ENCODE data around the gene CBX5. TPM values are rescaled to one million over a fixed set of nuclear protein-coding genes. Genes with fewer than 3 reads are reported as not detected.
"Not testable (repeated sequence)": the region's sequence is repeated elsewhere in the genome, so short reads cannot be mapped to it uniquely, and the experiment has no call there.

The CBX5 gene
- total RNA-seq, 2 donors from 2014 or later: 65.6 to 73.6 TPM

- Mint-ChIP-seq H3K36me3 (no peaks in the 10 kb centered on the region), H3K4me3 (no peak overlapping the region), H3K27ac (no peak overlapping the region), H3K27me3 (peaks cover 41 to 42% of the 10 kb centered on the region in 2 donors), H3K4me1 (ENCODE audit: low read depth in 2 of 2) (peaks cover 0 to 6% of the 10 kb centered on the region in 2 donors), H3K9me3 (no peaks in the 10 kb centered on the region)
- peak; percentile 64 for DNase-seq (ENCODE audit: low spot score)
- ATAC-seq: peak; percentile 80 to 84
Observed at GRCh38 chr12:54201001-54201794, 78.7 kb downstream of the CBX5 start.

GRCh38 chr12:54200412-54200811 lies 79.5 kb downstream of the CBX5 start:
- H3K9me3 Mint-ChIP-seq: no peaks in the 10 kb centered on the region
- DNase-seq (ENCODE audit: low spot score): no peak
- no peaks in the 10 kb centered on the region for H3K36me3 Mint-ChIP-seq
- H3K27me3 Mint-ChIP-seq: peaks cover 44 to 46% of the 10 kb centered on the region in 2 donors
- no peak overlapping the region for H3K4me3 Mint-ChIP-seq
- no peak overlapping the region for H3K27ac Mint-ChIP-seq
- H3K4me1 Mint-ChIP-seq (ENCODE audit: low read depth in 2 of 2): peaks cover 0 to 8% of the 10 kb centered on the region in 2 donors
- ATAC-seq: no peak

- H3K27me3 Mint-ChIP-seq: peaks cover 49 to 51% of the 10 kb centered on the region in 2 donors
Observed at GRCh38 chr12:54199917-54200316, 80.0 kb downstream of the CBX5 start.

GRCh38 chr12:54199034-54199433 lies 80.9 kb downstream of the CBX5 start:
- DNase-seq (ENCODE audit: low spot score): no peak
- Mint-ChIP-seq H3K4me1 (ENCODE audit: low read depth in 2 of 2) (peaks cover 0 to 10% of the 10 kb centered on the region in 2 donors), H3K4me3 (no peak overlapping the region), H3K27me3 (peaks cover 47 to 49% of the 10 kb centered on the region in 2 donors), H3K36me3 (no peaks in the 10 kb centered on the region), H3K27ac (no peak overlapping the region), H3K9me3 (no peaks in the 10 kb centered on the region)
- ATAC-seq: no peak

More at GRCh38 chr12:54199917-54200316, 80.0 kb downstream of the CBX5 start:
- Mint-ChIP-seq H3K9me3 (no peaks in the 10 kb centered on the region), H3K4me1 (ENCODE audit: low read depth in 2 of 2) (peaks cover 0 to 10% of the 10 kb centered on the region in 2 donors), H3K27ac (no peak overlapping the region), H3K36me3 (no peaks in the 10 kb centered on the region), H3K4me3 (no peak overlapping the region)
- ATAC-seq (no peak), DNase-seq (ENCODE audit: low spot score) (no peak)

GRCh38 chr12:54197431-54197909 lies 82.5 kb downstream of the CBX5 start:
- Mint-ChIP-seq H3K27me3 (peaks cover 53 to 55% of the 10 kb centered on the region in 2 donors), H3K27ac (no peak overlapping the region), H3K4me1 (ENCODE audit: low read depth in 2 of 2) (peaks cover 0 to 10% of the 10 kb centered on the region in 2 donors), H3K36me3 (no peaks in the 10 kb centered on the region), H3K9me3 (no peaks in the 10 kb centered on the region), H3K4me3 (no peak overlapping the region)
- ATAC-seq: no peak
- DNase-seq (ENCODE audit: low spot score): no peak

GRCh38 chr12:54197010-54197409 lies 82.9 kb downstream of the CBX5 start:
- DNase-seq (ENCODE audit: low spot score) (no peak), ATAC-seq (no peak)
- Mint-ChIP-seq H3K4me1 (ENCODE audit: low read depth in 2 of 2) (peaks cover 0 to 10% of the 10 kb centered on the region in 2 donors), H3K9me3 (no peaks in the 10 kb centered on the region), H3K4me3 (no peak overlapping the region), H3K36me3 (no peaks in the 10 kb centered on the region), H3K27me3 (peaks cover 57 to 58% of the 10 kb centered on the region in 2 donors), H3K27ac (no peak overlapping the region)

GRCh38 chr12:54196396-54196795 lies 83.5 kb downstream of the CBX5 start:
- H3K4me3 Mint-ChIP-seq: no peak overlapping the region
- ATAC-seq (no peak), DNase-seq (ENCODE audit: low spot score) (no peak)
- no peaks in the 10 kb centered on the region for H3K36me3 Mint-ChIP-seq
- peaks cover 0 to 10% of the 10 kb centered on the region in 2 donors for H3K4me1 Mint-ChIP-seq (ENCODE audit: low read depth in 2 of 2)
- peaks cover 57 to 59% of the 10 kb centered on the region in 2 donors for H3K27me3 Mint-ChIP-seq
- H3K9me3 Mint-ChIP-seq: no peaks in the 10 kb centered on the region
- no peak overlapping the region for H3K27ac Mint-ChIP-seq

GRCh38 chr12:54195737-54196347 lies 84.1 kb downstream of the CBX5 start:
- ATAC-seq: peak in 1 of 2 donors; percentile 28
- no peaks in the 10 kb centered on the region for H3K36me3 Mint-ChIP-seq
- H3K27ac Mint-ChIP-seq: no peak overlapping the region
- DNase-seq (ENCODE audit: low spot score): no peak
- peak overlapping the region; percentile 33 for H3K4me3 Mint-ChIP-seq
- no peaks in the 10 kb centered on the region for H3K9me3 Mint-ChIP-seq
- peaks cover 0 to 10% of the 10 kb centered on the region in 2 donors for H3K4me1 Mint-ChIP-seq (ENCODE audit: low read depth in 2 of 2)
- H3K27me3 Mint-ChIP-seq: peaks cover 55 to 61% of the 10 kb centered on the region in 2 donors

- ATAC-seq (no peak), DNase-seq (ENCODE audit: low spot score) (no peak)
- H3K36me3 Mint-ChIP-seq: no peaks in the 10 kb centered on the region
- no peak overlapping the region for H3K27ac Mint-ChIP-seq
- peak overlapping the region; percentile 33 for H3K4me3 Mint-ChIP-seq
- H3K9me3 Mint-ChIP-seq: no peaks in the 10 kb centered on the region
- peaks cover 56 to 67% of the 10 kb centered on the region in 2 donors for H3K27me3 Mint-ChIP-seq
- H3K4me1 Mint-ChIP-seq (ENCODE audit: low read depth in 2 of 2): peaks cover 0 to 10% of the 10 kb centered on the region in 2 donors
Observed at GRCh38 chr12:54195080-54195736, 84.7 kb downstream of the CBX5 start.

GRCh38 chr12:54194611-54195010 lies 85.3 kb downstream of the CBX5 start:
- not testable (repeated sequence) for DNase-seq (ENCODE audit: low spot score); H3K9me3 Mint-ChIP-seq; ATAC-seq; H3K4me3 Mint-ChIP-seq; H3K36me3 Mint-ChIP-seq; H3K27ac Mint-ChIP-seq
- H3K4me1 Mint-ChIP-seq (ENCODE audit: low read depth in 2 of 2): peaks cover 0 to 10% of the 10 kb centered on the region in 2 donors
- H3K27me3 Mint-ChIP-seq: peaks cover 57 to 64% of the 10 kb centered on the region in 2 donors

GRCh38 chr12:54193434-54193833 lies 86.5 kb downstream of the CBX5 start:
- ATAC-seq: no peak
- H3K4me3 Mint-ChIP-seq: no peak overlapping the region
- H3K4me1 Mint-ChIP-seq (ENCODE audit: low read depth in 2 of 2): peaks cover 7 to 16% of the 10 kb centered on the region in 2 donors
- H3K27me3 Mint-ChIP-seq: peaks cover 52 to 55% of the 10 kb centered on the region in 2 donors
- no peaks in the 10 kb centered on the region for H3K36me3 Mint-ChIP-seq
- no peak overlapping the region for H3K27ac Mint-ChIP-seq
- H3K9me3 Mint-ChIP-seq: no peaks in the 10 kb centered on the region
- no peak for DNase-seq (ENCODE audit: low spot score)

- H3K4me1 Mint-ChIP-seq (ENCODE audit: low read depth in 2 of 2): peaks cover 7 to 18% of the 10 kb centered on the region in 2 donors
- H3K4me3 Mint-ChIP-seq: no peak overlapping the region
- DNase-seq (ENCODE audit: low spot score) (peak; percentile 71), ATAC-seq (peak; percentile 66 to 73)
- no peaks in the 10 kb centered on the region for H3K9me3 Mint-ChIP-seq
- no peaks in the 10 kb centered on the region for H3K36me3 Mint-ChIP-seq
- H3K27ac Mint-ChIP-seq: no peak overlapping the region
- H3K27me3 Mint-ChIP-seq: peaks cover 44 to 48% of the 10 kb centered on the region in 2 donors
Observed at GRCh38 chr12:54191550-54192022, 88.3 kb downstream of the CBX5 start.

GRCh38 chr12:54191126-54191525 lies 88.8 kb downstream of the CBX5 start:
- Mint-ChIP-seq H3K4me1 (ENCODE audit: low read depth in 2 of 2) (peaks cover 7 to 14% of the 10 kb centered on the region in 2 donors), H3K36me3 (no peaks in the 10 kb centered on the region), H3K4me3 (no peak overlapping the region), H3K27me3 (peaks cover 40 to 43% of the 10 kb centered on the region in 2 donors), H3K27ac (no peak overlapping the region), H3K9me3 (no peaks in the 10 kb centered on the region)
- DNase-seq (ENCODE audit: low spot score): no peak
- ATAC-seq: no peak
